ENCODE data around the gene DCHS2. TPM values are rescaled to one million over a fixed set of nuclear protein-coding genes. Genes with fewer than 3 reads are reported as not detected.

The DCHS2 gene
- total and polyA plus RNA-seq, 5 donors from 2014 or later = not detected

GRCh38 chr4:154489558-154490233, 1.9 kb downstream of the DCHS2 start:
- no peaks in the 10 kb centered on the region for H3K9me3 ChIP-seq (ENCODE audit: control insufficient read depth in 2 of 2, low read length in 2 of 2)
- ATAC-seq (ENCODE audit: low read depth in 2 of 2) (no peak), DNase-seq (no peak)
- no peaks in the 10 kb centered on the region for H3K4me1 ChIP-seq (ENCODE audit: control insufficient read depth, insufficient read depth, low read length, poor library complexity, severe bottlenecking)
- no peaks in the 10 kb centered on the region for H3K36me3 Mint-ChIP-seq
- no peak overlapping the region for H3K4me3 ChIP-seq (ENCODE audit: low read depth, low read length)
- H3K27me3 ChIP-seq (ENCODE audit: control insufficient read depth, insufficient read depth, low read length) = peaks cover 19% of the 10 kb centered on the region
- no peaks in the 10 kb centered on the region for H3K36me3 ChIP-seq (ENCODE audit: control insufficient read depth, insufficient read depth, low read length)
- peaks cover 49% of the 10 kb centered on the region for H3K27me3 Mint-ChIP-seq
- peaks cover 0 to 20% (median 4%) of the 10 kb centered on the region in 4 donors for H3K4me1 Mint-ChIP-seq
- H3K4me3 Mint-ChIP-seq = no peak overlapping the region
- peaks cover 0 to 7% (median 0%) of the 10 kb centered on the region in 7 donors for H3K9me3 Mint-ChIP-seq
- no peak overlapping the region for H3K27ac Mint-ChIP-seq
- H3K27ac ChIP-seq (ENCODE audit: insufficient read depth, low read length, poor library complexity, severe bottlenecking) = no peak overlapping the region

GRCh38 chr4:154487145-154487544, 4.5 kb downstream of the DCHS2 start:
- no peak overlapping the region for H3K27ac Mint-ChIP-seq
- Histone ChIP-seq H3K27ac (ENCODE audit: insufficient read depth, low read length, poor library complexity, severe bottlenecking) (no peak overlapping the region), H3K4me1 (ENCODE audit: control insufficient read depth, insufficient read depth, low read length, poor library complexity, severe bottlenecking) (no peaks in the 10 kb centered on the region), H3K36me3 (ENCODE audit: control insufficient read depth, insufficient read depth, low read length) (no peaks in the 10 kb centered on the region), H3K27me3 (ENCODE audit: control insufficient read depth, insufficient read depth, low read length) (peaks cover 9% of the 10 kb centered on the region), H3K4me3 (ENCODE audit: low read depth, low read length) (no peak overlapping the region), H3K9me3 (ENCODE audit: control insufficient read depth in 2 of 2, low read length in 2 of 2) (no peaks in the 10 kb centered on the region)
- no peaks in the 10 kb centered on the region for H3K36me3 Mint-ChIP-seq
- peaks cover 0 to 4% (median 0%) of the 10 kb centered on the region in 7 donors for H3K9me3 Mint-ChIP-seq
- H3K4me3 Mint-ChIP-seq = no peak overlapping the region
- no peak for DNase-seq
- H3K4me1 Mint-ChIP-seq = peaks cover 0 to 16% (median 1%) of the 10 kb centered on the region in 4 donors
- H3K27me3 Mint-ChIP-seq = peaks cover 27% of the 10 kb centered on the region
- no peak for ATAC-seq (ENCODE audit: low read depth in 2 of 2)

- H3K27me3 Mint-ChIP-seq = peaks cover 16% of the 10 kb centered on the region
- no peaks in the 10 kb centered on the region for H3K4me1 ChIP-seq (ENCODE audit: control insufficient read depth, insufficient read depth, low read length, poor library complexity, severe bottlenecking)
Measured at GRCh38 chr4:154485127-154485773, 6.3 kb downstream of the DCHS2 start.

GRCh38 chr4:154478547-154478946, 13.1 kb downstream of the DCHS2 start:
- ATAC-seq (ENCODE audit: low read depth in 2 of 2) = no peak
- H3K4me1 ChIP-seq (ENCODE audit: control insufficient read depth, insufficient read depth, low read length, poor library complexity, severe bottlenecking) = no peaks in the 10 kb centered on the region
- H3K27ac ChIP-seq (ENCODE audit: insufficient read depth, low read length, poor library complexity, severe bottlenecking) = no peak overlapping the region
- no peaks in the 10 kb centered on the region for H3K9me3 ChIP-seq (ENCODE audit: control insufficient read depth in 2 of 2, low read length in 2 of 2)
- peaks cover 3% of the 10 kb centered on the region for H3K27me3 ChIP-seq (ENCODE audit: control insufficient read depth, insufficient read depth, low read length)
- no peak overlapping the region for H3K4me3 Mint-ChIP-seq
- H3K4me3 ChIP-seq (ENCODE audit: low read depth, low read length) = no peak overlapping the region
- no peak for DNase-seq
- H3K36me3 ChIP-seq (ENCODE audit: control insufficient read depth, insufficient read depth, low read length) = no peaks in the 10 kb centered on the region
- H3K4me1 Mint-ChIP-seq = no peaks in the 10 kb centered on the region
- no peaks in the 10 kb centered on the region for H3K36me3 Mint-ChIP-seq
- no peak overlapping the region for H3K27ac Mint-ChIP-seq
- no peaks in the 10 kb centered on the region for H3K9me3 Mint-ChIP-seq
- peaks cover 9% of the 10 kb centered on the region for H3K27me3 Mint-ChIP-seq

More at GRCh38 chr4:154485127-154485773, 6.3 kb downstream of the DCHS2 start:
- Histone ChIP-seq H3K27me3 (ENCODE audit: control insufficient read depth, insufficient read depth, low read length) (peaks cover 8% of the 10 kb centered on the region), H3K27ac (ENCODE audit: insufficient read depth, low read length, poor library complexity, severe bottlenecking) (no peak overlapping the region), H3K4me3 (ENCODE audit: low read depth, low read length) (no peak overlapping the region), H3K9me3 (ENCODE audit: control insufficient read depth in 2 of 2, low read length in 2 of 2) (no peaks in the 10 kb centered on the region), H3K36me3 (ENCODE audit: control insufficient read depth, insufficient read depth, low read length) (no peaks in the 10 kb centered on the region)
- no peak overlapping the region for H3K27ac Mint-ChIP-seq
- ATAC-seq (ENCODE audit: low read depth in 2 of 2) (no peak), DNase-seq (no peak)
- H3K4me3 Mint-ChIP-seq = no peak overlapping the region
- H3K4me1 Mint-ChIP-seq = peaks cover 0 to 3% (median 0%) of the 10 kb centered on the region in 4 donors
- peaks cover 0 to 4% (median 0%) of the 10 kb centered on the region in 7 donors for H3K9me3 Mint-ChIP-seq
- no peaks in the 10 kb centered on the region for H3K36me3 Mint-ChIP-seq

- Mint-ChIP-seq H3K27ac (no peak overlapping the region), H3K4me3 (no peak overlapping the region)
Measured at GRCh38 chr4:154478128-154478527, 13.5 kb downstream of the DCHS2 start.

GRCh38 chr4:154476232-154476631, 15.4 kb downstream of the DCHS2 start:
- Mint-ChIP-seq H3K4me3 (no peak overlapping the region), H3K9me3 (no peaks in the 10 kb centered on the region)

More at GRCh38 chr4:154478128-154478527, 13.5 kb downstream of the DCHS2 start:
- no peak overlapping the region for H3K27ac ChIP-seq (ENCODE audit: insufficient read depth, low read length, poor library complexity, severe bottlenecking)
- ATAC-seq (ENCODE audit: low read depth in 2 of 2) = no peak
- no peaks in the 10 kb centered on the region for H3K4me1 ChIP-seq (ENCODE audit: control insufficient read depth, insufficient read depth, low read length, poor library complexity, severe bottlenecking)
- H3K4me1 Mint-ChIP-seq = no peaks in the 10 kb centered on the region
- no peaks in the 10 kb centered on the region for H3K9me3 ChIP-seq (ENCODE audit: control insufficient read depth in 2 of 2, low read length in 2 of 2)
- no peak for DNase-seq
- H3K4me3 ChIP-seq (ENCODE audit: low read depth, low read length) = no peak overlapping the region
- H3K27me3 Mint-ChIP-seq = peaks cover 9% of the 10 kb centered on the region
- H3K9me3 Mint-ChIP-seq = no peaks in the 10 kb centered on the region
- no peaks in the 10 kb centered on the region for H3K36me3 Mint-ChIP-seq
- H3K27me3 ChIP-seq (ENCODE audit: control insufficient read depth, insufficient read depth, low read length) = no peaks in the 10 kb centered on the region
- H3K36me3 ChIP-seq (ENCODE audit: control insufficient read depth, insufficient read depth, low read length) = no peaks in the 10 kb centered on the region

GRCh38 chr4:154475820-154476219, 15.8 kb downstream of the DCHS2 start:
- Histone ChIP-seq H3K9me3 (ENCODE audit: control insufficient read depth in 2 of 2, low read length in 2 of 2) (no peaks in the 10 kb centered on the region), H3K27me3 (ENCODE audit: control insufficient read depth, insufficient read depth, low read length) (no peaks in the 10 kb centered on the region), H3K36me3 (ENCODE audit: control insufficient read depth, insufficient read depth, low read length) (no peaks in the 10 kb centered on the region), H3K4me1 (ENCODE audit: control insufficient read depth, insufficient read depth, low read length, poor library complexity, severe bottlenecking) (no peaks in the 10 kb centered on the region), H3K27ac (ENCODE audit: insufficient read depth, low read length, poor library complexity, severe bottlenecking) (no peak overlapping the region), H3K4me3 (ENCODE audit: low read depth, low read length) (no peak overlapping the region)
- Mint-ChIP-seq H3K4me1 (no peaks in the 10 kb centered on the region), H3K36me3 (no peaks in the 10 kb centered on the region), H3K27me3 (peaks cover 9% of the 10 kb centered on the region), H3K9me3 (no peaks in the 10 kb centered on the region), H3K27ac (no peak overlapping the region), H3K4me3 (no peak overlapping the region)
- ATAC-seq (ENCODE audit: low read depth in 2 of 2) = no peak
- DNase-seq = no peak

More at GRCh38 chr4:154476232-154476631, 15.4 kb downstream of the DCHS2 start:
- peaks cover 9% of the 10 kb centered on the region for H3K27me3 Mint-ChIP-seq
- no peaks in the 10 kb centered on the region for H3K4me1 ChIP-seq (ENCODE audit: control insufficient read depth, insufficient read depth, low read length, poor library complexity, severe bottlenecking)
- no peak for ATAC-seq (ENCODE audit: low read depth in 2 of 2)
- H3K27me3 ChIP-seq (ENCODE audit: control insufficient read depth, insufficient read depth, low read length) = no peaks in the 10 kb centered on the region
- H3K36me3 Mint-ChIP-seq = no peaks in the 10 kb centered on the region
- no peak overlapping the region for H3K4me3 ChIP-seq (ENCODE audit: low read depth, low read length)
- no peak for DNase-seq
- no peaks in the 10 kb centered on the region for H3K4me1 Mint-ChIP-seq
- no peaks in the 10 kb centered on the region for H3K36me3 ChIP-seq (ENCODE audit: control insufficient read depth, insufficient read depth, low read length)
- H3K27ac Mint-ChIP-seq = no peak overlapping the region
- no peaks in the 10 kb centered on the region for H3K9me3 ChIP-seq (ENCODE audit: control insufficient read depth in 2 of 2, low read length in 2 of 2)
- H3K27ac ChIP-seq (ENCODE audit: insufficient read depth, low read length, poor library complexity, severe bottlenecking) = no peak overlapping the region

GRCh38 chr4:154473497-154473896, 18.1 kb downstream of the DCHS2 start:
- H3K4me1 ChIP-seq (ENCODE audit: control insufficient read depth, insufficient read depth, low read length, poor library complexity, severe bottlenecking) = no peaks in the 10 kb centered on the region
- Mint-ChIP-seq H3K36me3 (no peaks in the 10 kb centered on the region), H3K4me1 (no peaks in the 10 kb centered on the region), H3K9me3 (peaks cover 0 to 3% (median 0%) of the 10 kb centered on the region in 7 donors), H3K27me3 (peaks cover 9% of the 10 kb centered on the region), H3K27ac (no peak overlapping the region), H3K4me3 (no peak overlapping the region)
- ATAC-seq (ENCODE audit: low read depth in 2 of 2) (no peak), DNase-seq (no peak)
- H3K4me3 ChIP-seq (ENCODE audit: low read depth, low read length) = no peak overlapping the region
- H3K27ac ChIP-seq (ENCODE audit: insufficient read depth, low read length, poor library complexity, severe bottlenecking) = no peak overlapping the region
- peaks cover 3% of the 10 kb centered on the region for H3K27me3 ChIP-seq (ENCODE audit: control insufficient read depth, insufficient read depth, low read length)
- no peaks in the 10 kb centered on the region for H3K36me3 ChIP-seq (ENCODE audit: control insufficient read depth, insufficient read depth, low read length)
- no peaks in the 10 kb centered on the region for H3K9me3 ChIP-seq (ENCODE audit: control insufficient read depth in 2 of 2, low read length in 2 of 2)
